CD4-positive, alpha-beta T cell treated with Interleukin-10 for 1 hour (primary cell): ENCODE measurements around the gene CCBE1.
"Not testable (repeated sequence)": the region's sequence is repeated elsewhere in the genome, so short reads cannot be mapped to it uniquely, and the experiment has no call there.

Experiments used
- DNase-seq: peaks from one replicate; pipeline ENCODE4 v3.0.0-alpha.2; 2020

Gene CCBE1

GRCh38 chr18:59697236-59697932 is at the start of gene CCBE1:
Gene CCBE1, minus strand, starts transcription at chr18:59697423.
- DNase-seq = no peak

- no peak for DNase-seq
These were observed 47.1 kb upstream of the CCBE1 start for GRCh38 chr18:59744271-59744721.

DNA sequence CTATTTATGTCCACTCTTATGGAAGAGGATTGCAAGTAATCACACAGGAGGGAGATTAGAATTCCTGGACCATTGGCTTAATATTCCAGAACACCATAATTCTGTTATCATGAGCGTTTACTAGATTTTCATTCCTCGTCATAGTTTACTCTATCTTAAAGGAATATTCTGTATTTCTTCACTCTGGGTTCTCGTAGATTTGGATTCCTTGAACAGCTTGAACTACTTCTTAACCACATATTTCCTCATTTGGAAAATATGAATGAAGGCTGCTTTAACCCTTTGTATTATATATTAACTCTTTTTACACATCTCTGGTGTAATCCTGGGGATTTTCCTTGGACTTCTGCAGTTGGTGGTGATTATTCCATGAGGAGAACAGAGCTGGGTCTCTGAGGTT is 46.3 kb upstream of the CCBE1 start:
- no peak for DNase-seq

DNA sequence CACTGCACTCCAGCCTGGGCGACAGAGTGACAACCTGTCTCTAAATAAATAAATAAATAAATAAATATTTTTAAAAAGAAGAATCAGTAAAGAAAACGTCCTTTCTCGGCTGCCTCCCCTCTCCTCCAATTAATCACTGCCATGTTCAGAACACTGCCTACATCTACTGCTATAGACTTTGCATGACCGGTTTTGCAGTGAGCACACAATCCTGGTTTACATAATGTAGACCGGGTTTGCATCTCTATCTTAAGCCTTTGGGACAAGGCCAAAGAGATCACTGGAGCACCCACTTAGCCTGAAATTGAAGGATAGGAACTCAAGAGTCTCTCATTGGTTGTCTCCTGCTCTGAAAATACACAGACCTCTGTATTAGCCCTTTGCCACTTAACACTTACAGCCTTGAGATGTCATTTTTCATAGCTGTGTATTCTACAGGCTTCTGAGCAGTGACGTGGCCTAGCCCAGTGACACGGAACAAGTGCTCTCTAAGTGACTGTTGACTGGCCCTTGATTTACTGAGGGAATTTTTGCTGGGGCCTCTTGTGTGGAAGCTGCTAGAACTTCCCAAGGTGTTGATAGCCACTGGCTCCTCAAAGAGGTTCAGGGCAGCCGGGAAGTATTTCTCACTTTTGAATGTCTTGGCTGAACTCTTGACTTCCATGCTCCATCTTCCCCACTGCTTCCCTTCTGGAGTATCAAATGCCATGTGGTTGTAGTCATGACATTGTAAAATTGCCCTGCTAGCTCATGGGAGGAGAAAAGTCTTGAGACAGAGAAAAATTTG is 45.3 kb upstream of the CCBE1 start:
- no peak for DNase-seq

- no peak for DNase-seq
These were observed 42.9 kb upstream of the CCBE1 start for GRCh38 chr18:59740141-59740540.

- DNase-seq = no peak
These were observed 40.6 kb upstream of the CCBE1 start for GRCh38 chr18:59737776-59738300.

GRCh38 chr18:59737335-59737734 is 40.1 kb upstream of the CCBE1 start:
- not testable (repeated sequence) for DNase-seq

- no peak for DNase-seq
These were observed 38.8 kb upstream of the CCBE1 start for GRCh38 chr18:59736061-59736460.

GRCh38 chr18:59735269-59735860 is 38.1 kb upstream of the CCBE1 start:
- no peak for DNase-seq

DNA sequence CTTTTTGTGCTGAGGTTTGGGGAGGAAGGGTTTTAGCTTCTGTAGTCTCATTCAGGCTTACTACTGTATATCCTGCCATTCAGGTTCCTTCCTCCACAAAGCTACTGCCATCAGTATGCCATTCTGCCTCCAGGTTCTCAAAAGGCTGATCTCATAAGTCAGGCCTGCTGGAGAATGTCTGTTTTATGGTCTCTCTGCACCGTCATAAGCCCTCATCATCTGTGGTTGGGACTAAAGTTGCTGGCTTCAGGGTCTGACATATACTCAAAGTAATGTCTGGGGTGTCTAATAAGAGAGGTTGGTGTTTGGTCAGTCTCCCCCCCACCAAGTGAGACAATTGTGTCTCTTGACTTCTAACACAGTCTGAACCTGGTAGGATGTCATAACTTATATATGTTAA is 36.2 kb upstream of the CCBE1 start:
- no peak for DNase-seq

- no peak for DNase-seq
These were observed 33.7 kb upstream of the CCBE1 start for GRCh38 chr18:59730896-59731295.

- DNase-seq = no peak
These were observed 32.6 kb upstream of the CCBE1 start for GRCh38 chr18:59729781-59730180.

DNA sequence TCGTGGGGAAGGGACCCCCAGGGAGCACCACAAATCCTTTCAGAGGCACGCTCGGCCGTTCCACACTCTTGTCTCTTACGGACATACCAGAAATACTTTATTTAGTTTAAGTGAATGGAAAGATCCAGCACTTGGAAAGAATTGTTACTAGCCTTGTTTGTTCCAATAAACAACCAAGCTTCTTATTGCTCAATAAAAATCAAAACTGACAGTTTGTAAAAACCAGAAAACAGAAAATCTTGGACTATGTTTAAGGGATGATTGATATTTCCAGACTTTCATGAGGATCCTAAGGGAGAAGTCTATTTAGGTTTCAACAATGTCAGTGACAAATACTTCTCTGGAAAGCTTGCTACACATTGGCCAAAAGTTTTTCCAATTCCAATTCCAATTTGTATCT is 31.6 kb upstream of the CCBE1 start:
- DNase-seq = no peak

DNA sequence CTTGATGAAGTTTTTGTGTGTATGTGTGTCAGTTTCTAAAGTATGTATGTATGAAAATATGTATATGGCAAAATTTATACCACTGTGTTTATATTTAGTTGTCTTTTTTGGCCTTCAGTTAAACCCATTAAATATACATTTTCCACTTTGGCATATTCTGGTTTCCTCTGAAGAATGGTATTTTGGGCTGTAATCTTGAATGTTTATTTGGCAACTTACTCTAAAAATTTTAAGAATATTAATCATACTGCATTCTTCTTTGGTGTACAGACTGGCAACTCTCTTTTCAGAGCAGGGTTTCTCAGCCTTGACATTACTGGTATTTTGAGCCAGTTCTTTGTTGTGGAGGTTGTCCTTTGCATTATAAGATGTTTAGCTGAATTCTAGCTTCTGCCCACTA is 27.9 kb upstream of the CCBE1 start:
- no peak for DNase-seq

GRCh38 chr18:59724103-59724502 is 26.9 kb upstream of the CCBE1 start:
- DNase-seq = no peak

- no peak for DNase-seq
These were observed 24.7 kb upstream of the CCBE1 start for GRCh38 chr18:59721931-59722330.

GRCh38 chr18:59721211-59721610 is 24.0 kb upstream of the CCBE1 start:
- no peak for DNase-seq

GRCh38 chr18:59719544-59720181 is 22.4 kb upstream of the CCBE1 start:
- no peak for DNase-seq

- no peak for DNase-seq
These were observed 21.4 kb upstream of the CCBE1 start for GRCh38 chr18:59718464-59719157.

GRCh38 chr18:59718108-59718463 is 20.9 kb upstream of the CCBE1 start:
- DNase-seq = no peak

- DNase-seq = no peak
These were observed 20.1 kb upstream of the CCBE1 start for GRCh38 chr18:59717291-59717690.

GRCh38 chr18:59715966-59716369 is 18.7 kb upstream of the CCBE1 start:
- DNase-seq = no peak

DNA sequence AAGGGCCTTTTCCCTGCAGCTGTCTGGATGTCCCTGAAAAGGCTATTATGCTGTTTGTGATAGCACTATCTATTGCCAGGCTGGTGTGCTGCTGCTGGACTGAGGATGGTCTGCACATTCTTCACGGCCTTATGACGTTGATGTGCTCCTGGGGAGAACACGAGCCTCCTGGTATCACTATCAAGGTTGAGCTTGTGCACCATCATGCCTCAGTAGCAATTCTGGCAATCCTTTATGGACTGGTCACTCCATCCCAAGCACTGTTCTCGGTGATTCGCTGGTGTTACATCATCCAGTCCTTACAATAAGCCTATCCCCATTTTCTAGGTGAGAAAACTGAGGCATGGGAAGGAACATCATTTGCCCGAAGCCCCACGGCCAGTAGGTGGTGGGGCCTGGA is 18.2 kb upstream of the CCBE1 start:
- DNase-seq = no peak
